ENCODE results near the gene MECR. TPM values are rescaled to one million over a fixed set of nuclear protein-coding genes. Genes with fewer than 3 reads are reported as not detected.
A peak's percentile ranks its signal among the peaks of the same experiment; 100 is the strongest.

The MECR gene
- total and polyA plus RNA-seq, 2 experiments from 2014 or later = 25.7 to 32.3 TPM

- TF ChIP-seq CTCF (conservative IDR thresholded peaks at IDR 0.05; ENCODE audit: low read depth in 2 of 2) = peak in 1 of 2 experiments; percentile 44; a peak in 2 of 4 replicates
These were observed at the start of gene MECR (continued) for GRCh38 chr1:29230553-29231378.

- Histone ChIP-seq H3K9me2 (ENCODE audit: insufficient read depth) (no peaks in the 10 kb centered on the region), H3K4me2 (no peak overlapping the region), H4K20me1 (replicated peaks; ENCODE audit: insufficient read depth) (no peaks in the 10 kb centered on the region), H3K4me3 (no peak overlapping the region), H3K36me3 (ENCODE audit: insufficient read depth) (0 out of 2 replicates have a peak, but pooled peaks cover 5% of the 10 kb centered on the region), H3K27ac (ENCODE audit: low read depth) (no peak overlapping the region), H3K4me1 (ENCODE audit: insufficient read depth) (peaks cover 17% of the 10 kb centered on the region), H3K79me2 (replicated peaks; ENCODE audit: insufficient read depth) (no peaks in the 10 kb centered on the region), H3K27me3 (ENCODE audit: insufficient read depth) (no peaks in the 10 kb centered on the region), H2AFZ (no peak overlapping the region), H3F3A (replicated peaks; ENCODE audit: low read depth) (peaks cover 6% of the 10 kb centered on the region; the same call in 1 of the 2 replicates)
- peaks cover 14% of the 10 kb centered on the region for H3K27me3 Mint-ChIP-seq (ENCODE audit: insufficient read depth, low read depth, poor library complexity)
- H3K4me1 Mint-ChIP-seq = peaks cover 25% of the 10 kb centered on the region
- DNase-seq (ENCODE audit: low spot score) (no peak), ATAC-seq (no peak)
- no peaks in the 10 kb centered on the region; the same call in 2 of the 3 replicates for H3K9me3 Mint-ChIP-seq
- no peak overlapping the region for H3K4me3 Mint-ChIP-seq
- H3K27ac Mint-ChIP-seq = no peak overlapping the region
- TF ChIP-seq STAT1 (IDR thresholded peaks at IDR 0.05; ENCODE audit: unreplicated experiment) (no peak), NANOG (IDR thresholded peaks at IDR 0.05; ENCODE audit: borderline replicate concordance) (no peak), REST (IDR thresholded peaks at IDR 0.05; ENCODE audit: unreplicated experiment) (no peak), ETS1 (IDR thresholded peaks at IDR 0.05) (no peak), JUNB (IDR thresholded peaks at IDR 0.05; ENCODE audit: unreplicated experiment) (no peak), ZNF331 (CRISPR knock-in tag; IDR thresholded peaks at IDR 0.05; ENCODE audit: low read depth) (no peak), CREB1 (CRISPR knock-in tag; IDR thresholded peaks at IDR 0.05; ENCODE audit: low read depth) (no peak), ZNF462 (CRISPR knock-in tag; IDR thresholded peaks at IDR 0.05) (no peak), EZH2phosphoT487 (IDR thresholded peaks at IDR 0.05; ENCODE audit: unreplicated experiment) (no peak)
- peaks cover 19% of the 10 kb centered on the region for H3K36me3 Mint-ChIP-seq (ENCODE audit: low read depth)
These were observed 49.2 kb upstream of the MECR start for GRCh38 chr1:29279951-29280391.
